NCI-H1417 treated with DMSO at 0.1 percent for 48 hours (cell line): ENCODE results near the gene ZNF334.

Source experiments
- DNase-seq: peaks from one replicate; lab custom pipeline; 2025; lab: John Stamatoyannopoulos, UW

The ZNF334 gene

DNA sequence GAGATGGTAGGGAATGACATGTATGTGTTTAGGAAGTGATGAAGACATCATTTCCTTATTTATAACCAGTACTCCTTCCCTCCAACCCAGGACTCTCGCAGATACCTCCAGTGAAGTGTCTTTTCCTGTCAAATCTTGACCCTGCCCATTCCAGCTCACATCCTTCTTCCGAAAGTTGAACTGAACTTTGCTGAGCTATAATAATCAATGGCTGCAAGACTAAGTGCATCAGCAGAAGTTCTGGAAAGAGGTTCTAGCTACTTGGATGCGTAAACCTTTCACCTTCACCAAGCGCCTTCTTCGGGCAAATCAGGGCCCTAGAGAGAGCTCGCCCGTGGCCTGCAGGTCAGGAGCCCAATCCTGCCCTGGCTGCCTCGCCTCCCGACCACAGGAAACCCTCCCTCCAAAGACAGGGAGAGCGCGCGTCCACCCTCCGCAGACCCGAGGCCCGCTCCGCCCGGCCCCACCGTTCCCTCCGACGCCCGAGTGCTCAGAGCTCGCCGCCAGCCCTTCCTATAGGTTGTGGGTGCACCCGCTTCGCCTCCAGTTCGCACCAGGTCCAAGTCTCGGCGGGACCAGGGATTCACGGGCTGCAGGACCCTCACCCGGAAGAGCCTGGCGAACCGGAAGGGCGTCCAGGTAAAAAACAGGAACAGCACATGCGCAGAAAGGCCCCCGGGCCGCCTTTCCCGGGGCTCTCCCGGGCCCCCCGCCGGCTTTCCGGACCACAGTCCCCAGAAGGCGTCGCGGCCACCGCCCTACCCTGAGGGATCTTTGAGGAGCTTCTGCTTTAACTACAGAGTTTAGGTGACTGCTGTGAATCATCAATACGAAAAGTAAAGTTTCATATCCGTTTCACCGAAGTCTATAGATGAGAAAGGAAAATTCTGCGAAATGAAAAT, at the start of gene ZNF334:
ZNF334 (minus strand) TSS at position 617 of the 902 bp plus-strand sequence. CDS start 1,457 bp downstream, outside the sequence.
- peak; percentile 35 for DNase-seq

DNA sequence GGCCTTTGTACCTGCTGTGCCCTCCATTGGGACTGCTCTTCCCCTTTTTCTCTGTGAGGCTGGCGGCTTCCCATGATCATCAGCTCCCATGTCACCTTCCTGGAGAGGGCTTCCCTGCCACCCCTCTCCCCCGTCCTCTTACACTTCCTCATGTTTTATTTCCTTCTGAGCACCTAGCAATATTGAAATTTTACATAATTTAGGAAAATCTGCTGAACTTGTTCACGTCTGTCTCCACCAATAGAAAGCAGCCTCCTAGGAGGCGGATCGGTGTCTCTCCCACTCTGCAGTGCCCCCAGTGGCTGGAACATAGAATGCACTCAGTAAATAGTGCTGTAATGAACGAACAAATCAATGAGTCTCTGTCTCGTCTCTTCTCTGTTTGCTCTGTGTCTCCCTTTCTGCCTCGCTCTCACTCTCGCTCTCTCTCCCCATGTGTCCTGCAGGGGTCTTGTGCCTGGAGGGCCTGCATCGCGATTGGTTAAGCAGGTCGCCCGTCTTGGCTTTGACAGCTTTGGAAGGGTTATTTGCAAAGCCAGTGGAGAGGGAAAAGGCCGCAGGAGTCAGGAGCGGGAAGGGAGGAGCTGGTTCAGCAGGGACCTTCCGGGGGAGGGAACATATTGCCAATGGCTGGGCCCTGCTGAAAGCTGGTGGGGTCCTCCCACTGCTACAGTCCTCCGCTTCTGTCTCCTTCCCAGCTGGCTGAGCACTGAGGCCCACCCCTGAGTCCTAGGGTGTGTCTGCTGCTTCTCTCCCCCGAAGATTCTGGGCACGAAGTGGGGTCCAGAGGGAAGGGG, 49.2 kb upstream of the ZNF334 start:
- DNase-seq = no peak

DNA sequence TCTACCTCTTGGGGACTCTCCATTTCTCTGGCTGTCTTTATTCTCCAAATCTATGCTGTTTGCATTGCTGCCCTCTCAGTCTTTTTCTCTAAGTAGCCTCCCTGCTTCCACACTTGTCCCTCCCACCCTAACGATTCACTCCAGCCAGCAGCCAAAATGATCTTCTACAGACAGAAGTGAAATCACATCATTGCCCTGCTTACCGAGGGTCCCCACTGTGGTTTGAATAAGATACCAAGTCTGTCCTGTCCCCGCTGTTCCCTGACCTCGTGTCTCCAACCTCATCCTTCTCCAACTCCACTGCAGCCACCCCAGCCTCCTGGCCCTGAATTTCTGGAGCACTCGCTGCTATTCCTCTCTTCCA, 48.6 kb upstream of the ZNF334 start:
- no peak for DNase-seq

DNA sequence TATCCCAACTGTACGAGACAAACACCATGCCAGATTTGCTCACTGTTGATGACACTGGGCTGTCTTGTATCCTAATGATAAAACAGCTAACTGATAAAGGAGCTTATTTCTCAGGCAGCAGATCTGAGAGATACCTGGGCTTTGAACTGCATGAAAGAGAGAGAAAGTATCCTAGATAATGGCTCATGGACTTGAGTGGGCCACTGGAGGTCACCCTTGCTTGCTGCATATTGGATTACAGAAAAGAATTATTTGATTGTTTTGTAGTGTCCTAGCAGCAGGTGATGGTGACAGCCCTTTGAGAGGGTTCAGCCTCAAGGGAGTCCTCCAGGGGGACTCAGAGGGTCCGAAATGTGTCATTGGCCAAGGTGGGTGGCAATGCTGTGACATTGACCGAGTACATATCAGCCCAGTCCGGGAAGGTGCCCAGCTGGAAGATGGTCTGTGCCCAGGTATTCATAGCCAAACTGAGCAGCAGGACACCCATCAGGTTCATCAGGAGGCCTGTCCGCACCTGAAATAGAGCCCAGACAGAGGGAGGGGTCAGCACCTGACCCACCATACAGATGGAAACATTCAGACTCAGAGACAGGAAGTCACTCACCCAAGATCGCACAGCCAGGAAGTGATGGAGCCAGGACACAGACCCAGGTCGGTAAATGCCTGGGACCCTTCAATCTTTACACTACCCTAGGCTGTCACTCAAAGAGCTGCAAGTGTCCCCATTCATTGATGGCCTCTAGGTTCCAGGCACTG, 46.5 kb upstream of the ZNF334 start:
- DNase-seq = no peak

DNA sequence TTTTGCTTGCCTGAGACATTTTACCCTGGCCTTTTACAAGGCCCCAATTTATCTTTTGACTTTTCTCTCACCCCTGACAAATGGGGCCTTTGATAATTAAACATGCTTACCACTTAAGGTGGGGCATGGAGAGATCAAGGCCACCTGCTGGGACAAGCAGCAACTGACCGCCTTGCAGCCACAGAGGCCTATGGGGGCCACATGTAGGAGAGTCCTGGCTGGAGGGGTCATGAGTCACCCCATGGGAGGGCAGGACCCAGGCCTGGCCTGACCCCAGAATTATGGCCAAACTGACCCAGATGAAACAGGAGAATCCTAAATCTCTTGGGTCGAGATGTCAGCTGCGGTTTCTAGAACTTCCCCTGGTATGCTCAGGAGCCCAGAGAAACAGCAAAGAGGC, 45.6 kb upstream of the ZNF334 start:
- no peak for DNase-seq

DNA sequence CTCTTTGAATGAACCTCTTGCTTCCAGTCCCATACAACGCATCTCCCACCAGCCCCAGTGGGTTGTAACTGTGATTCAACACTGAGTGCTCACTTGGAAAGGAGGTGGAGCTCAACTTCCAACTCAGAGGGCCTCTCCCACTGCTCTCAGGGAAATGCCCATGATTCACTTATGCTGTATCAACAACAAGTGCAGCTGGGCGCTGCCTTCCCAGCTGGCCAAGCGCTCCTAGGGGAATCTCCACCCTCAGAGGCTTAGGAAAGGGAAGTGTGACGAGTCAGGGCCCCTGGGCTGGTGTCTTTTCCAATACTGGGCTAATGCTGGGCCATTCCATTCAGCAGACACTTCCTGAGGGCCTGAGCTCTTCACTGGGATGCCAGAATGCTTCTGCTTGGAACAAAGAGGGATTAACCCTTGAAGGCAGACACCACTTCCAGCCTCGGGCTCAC, 45.2 kb upstream of the ZNF334 start:
- DNase-seq = no peak

DNA sequence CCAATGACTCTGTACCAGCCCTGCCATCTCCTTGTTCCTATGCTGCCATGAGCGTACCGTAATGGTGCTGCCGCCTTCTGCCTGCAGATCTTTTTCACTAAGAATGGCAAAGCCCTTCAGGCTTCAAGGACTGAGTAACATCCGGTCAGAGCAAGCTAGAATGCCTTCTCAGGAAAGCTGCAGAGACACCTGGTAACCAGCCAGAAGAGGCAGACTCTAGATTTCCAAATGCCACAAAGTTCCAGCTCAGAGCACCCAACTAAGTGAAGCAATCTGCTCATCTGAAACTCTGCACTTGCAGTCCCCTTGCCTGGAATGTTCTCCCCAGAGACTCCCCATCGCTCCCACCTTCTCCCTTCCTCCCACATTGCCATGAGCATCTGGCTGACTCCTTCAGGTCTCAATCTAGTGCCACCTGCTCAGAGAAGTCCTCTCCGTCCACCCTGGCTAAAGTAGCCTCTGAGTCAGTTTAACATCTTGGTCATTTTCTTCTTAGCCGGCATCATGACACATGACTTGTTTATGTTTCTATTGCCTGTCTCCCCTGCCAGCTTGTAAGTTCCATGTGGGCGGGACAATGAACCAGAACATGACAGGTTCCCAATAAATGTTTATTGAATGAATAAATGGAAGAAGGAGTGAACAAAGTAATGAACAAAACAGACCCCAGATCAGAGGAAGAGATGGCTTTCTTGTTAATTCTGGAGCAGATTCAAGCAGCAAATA, 44.0 kb upstream of the ZNF334 start:
- no peak for DNase-seq

DNA sequence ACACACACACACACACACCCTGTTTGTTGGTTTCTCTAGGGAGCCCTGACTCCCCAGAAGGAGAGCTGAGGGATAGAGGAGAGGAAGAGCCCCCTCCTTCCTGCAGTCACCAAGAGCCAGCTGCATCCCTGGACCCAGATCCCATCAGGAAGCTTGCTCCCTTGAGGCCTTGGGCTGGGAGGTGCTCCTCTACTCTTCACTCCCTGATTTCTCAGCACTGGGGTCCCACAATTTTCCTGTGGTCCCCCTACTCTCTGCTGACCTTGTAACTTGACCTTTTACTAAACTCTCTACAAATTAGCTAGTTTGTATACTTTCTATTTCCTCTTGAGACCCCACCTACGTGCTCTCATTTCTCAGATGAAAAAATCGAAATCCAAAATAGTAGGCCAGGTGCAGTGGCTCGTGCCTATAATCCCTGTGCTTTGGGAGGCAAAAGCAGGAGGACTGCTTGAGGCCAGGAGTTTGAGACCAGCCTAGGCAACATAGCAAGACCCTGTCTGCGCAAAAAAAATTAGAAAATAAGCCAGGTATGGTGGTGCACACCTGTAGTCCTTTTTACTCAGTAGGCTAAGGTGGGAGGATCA, 42.1 kb upstream of the ZNF334 start:
- no peak for DNase-seq

DNA sequence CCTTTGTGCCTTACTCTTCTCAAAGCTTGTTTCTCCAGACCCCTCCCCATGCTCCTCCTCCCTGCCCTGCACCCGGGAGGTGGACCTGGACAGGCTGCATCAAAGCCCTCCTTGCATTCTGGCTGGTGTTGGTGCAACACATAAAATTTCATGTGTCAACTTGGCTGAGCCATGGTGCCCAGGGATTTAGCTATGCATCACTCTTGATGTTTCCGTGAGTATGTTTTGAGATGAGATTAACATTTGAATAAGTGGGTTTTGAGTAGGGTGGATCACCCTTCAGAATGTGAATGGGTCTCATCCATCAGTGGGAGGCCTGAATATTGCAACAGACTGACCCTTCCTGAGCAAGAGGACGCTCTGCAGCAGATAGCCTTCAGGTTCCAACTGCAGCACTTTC, 41.5 kb upstream of the ZNF334 start:
- DNase-seq = no peak

DNA sequence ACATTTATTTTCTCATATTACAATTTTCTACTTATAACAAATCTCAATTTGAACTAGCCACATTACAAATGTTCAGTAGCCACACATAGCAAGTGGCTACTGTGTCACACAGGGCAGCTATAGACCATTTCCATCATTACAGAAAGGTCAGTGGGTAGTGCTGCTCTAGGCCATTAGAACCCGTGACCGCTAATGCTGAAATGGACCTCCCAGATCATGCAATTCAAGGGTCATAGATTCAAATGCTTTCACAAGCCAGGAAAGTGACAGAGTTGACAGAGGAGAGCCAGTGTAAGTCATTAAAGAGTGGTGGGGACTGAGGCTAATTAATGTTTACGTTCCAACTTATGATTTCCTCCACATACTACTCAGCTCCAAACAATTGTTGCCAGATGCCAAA, 40.6 kb upstream of the ZNF334 start:
- DNase-seq = no peak

DNA sequence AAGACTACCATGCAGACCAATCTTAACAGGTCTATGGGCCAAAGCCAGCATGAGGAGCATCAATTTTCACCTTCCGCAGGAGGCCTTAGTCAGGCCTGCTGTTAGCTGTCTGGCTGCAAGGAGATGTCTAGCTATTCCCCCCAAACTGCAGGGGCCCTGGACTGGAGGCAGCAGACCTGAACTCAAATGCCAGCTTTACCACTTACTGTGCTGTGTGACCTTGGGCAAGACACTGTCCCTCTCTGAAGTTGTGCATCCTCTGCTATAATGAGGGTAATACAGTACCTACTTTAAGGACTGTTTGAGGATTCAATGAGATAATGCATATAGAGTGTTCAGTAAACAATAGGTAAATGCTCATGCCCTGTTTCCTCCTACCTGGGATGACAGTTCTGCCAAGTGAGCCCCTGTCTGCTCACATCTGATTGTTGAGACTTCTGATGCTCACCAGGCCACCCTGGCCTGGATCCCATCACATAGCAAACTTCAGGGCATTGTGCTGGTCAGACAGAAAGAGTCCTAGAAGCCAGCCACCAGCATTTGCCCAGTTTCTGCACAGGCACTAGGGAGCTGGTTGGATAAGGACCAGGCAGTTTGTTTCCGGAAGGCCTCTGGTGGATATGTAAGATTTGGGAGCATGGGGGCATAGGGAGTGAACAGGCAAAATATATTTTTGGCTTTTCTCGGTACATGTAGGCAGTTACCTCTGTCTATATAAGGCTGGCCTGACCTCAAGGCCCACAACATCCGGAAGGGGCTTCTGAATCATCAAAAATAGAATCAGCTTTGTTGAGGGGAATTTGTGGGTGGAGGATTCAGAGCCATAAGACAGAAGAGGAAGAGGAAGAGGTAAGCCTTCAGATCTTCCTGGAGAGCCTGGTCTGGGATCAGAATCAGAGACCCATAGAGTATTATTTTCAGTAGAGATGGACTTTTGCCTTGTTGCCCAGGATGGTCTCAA, 39.4 kb upstream of the ZNF334 start:
- no peak for DNase-seq

DNA sequence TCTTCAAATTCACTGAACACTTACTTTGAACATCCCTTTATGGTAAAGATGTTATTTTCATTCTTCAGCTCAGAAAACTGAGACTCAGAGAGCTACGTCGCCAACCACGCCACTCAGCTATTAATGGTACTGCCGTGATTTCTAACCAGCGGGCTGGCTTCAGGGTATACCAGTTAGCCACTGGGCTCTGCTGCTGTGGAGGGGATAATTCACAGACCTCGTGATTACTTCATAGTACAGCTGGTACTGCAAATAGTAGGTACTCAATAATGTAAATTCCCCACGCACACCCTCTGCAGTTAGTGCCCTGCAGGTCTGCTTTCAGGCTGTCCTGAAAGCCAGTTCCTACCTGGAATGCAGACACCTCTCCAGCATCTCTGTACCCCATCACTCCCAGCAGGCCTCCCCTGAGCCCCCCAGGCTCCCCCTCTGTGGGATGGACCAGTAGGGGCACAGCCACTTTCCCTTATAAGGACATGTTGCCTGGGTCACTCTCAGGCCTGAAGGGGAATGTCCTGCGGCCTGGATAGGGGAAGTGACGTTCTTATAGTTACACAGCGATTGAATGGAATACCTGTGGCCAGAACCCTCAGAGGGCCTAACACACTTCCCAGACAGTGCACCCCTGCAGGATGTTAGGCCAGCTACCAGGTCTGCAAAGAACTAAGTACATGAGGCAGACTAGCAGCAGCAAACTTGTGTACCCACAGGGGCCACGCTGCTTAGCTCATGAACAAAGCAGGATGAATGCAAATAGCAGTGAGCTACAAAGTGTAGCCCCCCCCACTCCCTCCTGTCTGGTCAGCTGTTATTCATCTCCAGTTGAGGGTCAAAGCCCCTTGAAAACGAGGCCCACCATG, 38.4 kb upstream of the ZNF334 start:
- no peak for DNase-seq

DNA sequence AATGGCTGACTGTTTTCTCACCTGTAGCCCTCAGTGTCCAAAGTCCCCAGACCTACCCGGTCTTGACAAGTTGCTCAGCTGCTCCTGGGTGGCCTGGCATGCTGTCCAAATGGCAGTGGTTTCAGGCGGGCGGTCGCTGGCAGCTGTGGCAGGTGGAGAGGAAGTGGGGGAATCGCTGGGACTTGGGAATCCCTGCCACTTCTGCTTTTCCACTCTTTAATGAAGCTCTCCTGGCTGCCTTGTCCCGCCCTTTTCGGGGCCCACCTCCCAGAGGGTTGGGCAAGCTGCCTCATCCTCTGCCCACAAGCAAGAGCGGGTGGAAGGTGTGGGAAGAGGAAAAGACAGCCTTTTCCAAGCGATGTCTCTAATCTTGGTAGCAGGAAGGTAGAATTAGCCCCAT, 37.1 kb upstream of the ZNF334 start, which contains the start of gene OCSTAMP:
OCSTAMP (minus strand) TSS at position 194 of the 400 bp plus-strand sequence; CDS start at position 100, 94 bp downstream.
- DNase-seq = no peak

DNA sequence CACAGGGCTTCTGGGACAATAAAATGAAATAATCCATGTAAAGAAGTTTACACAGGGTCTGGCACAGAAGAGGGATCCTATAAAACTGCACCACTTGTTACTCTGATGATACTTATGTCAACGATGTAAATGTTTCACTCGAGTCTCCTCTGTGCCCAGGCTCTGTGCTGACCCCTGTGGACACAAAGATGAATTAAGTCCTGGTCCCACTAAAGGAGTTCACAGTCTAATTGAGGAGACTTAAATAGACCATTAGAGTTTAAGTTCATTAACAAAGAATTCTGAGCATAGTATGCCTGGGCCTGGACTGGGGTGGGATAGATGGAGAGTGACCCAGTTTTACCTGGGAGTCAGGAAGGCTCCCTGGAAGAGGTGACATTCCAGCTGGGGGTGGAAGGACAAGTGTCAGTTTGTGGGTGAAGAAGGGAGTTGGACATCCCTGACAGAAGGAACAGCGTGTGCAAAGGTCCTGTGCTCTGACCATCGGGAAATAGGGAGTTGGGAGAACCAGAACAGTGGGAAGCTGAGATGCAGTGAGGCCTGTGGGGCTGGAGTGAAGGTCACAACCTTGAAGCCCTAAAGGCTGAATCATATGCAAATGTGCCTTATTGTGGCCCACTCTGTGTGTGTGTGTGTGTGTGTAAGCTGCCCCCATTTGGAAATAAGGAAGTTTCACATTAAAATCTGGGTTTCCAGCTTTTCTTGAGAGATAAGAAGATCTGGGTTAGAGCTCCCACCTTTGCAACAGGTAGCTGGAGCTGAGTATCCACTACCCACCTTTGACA, 36.0 kb upstream of the ZNF334 start:
- DNase-seq = no peak

DNA sequence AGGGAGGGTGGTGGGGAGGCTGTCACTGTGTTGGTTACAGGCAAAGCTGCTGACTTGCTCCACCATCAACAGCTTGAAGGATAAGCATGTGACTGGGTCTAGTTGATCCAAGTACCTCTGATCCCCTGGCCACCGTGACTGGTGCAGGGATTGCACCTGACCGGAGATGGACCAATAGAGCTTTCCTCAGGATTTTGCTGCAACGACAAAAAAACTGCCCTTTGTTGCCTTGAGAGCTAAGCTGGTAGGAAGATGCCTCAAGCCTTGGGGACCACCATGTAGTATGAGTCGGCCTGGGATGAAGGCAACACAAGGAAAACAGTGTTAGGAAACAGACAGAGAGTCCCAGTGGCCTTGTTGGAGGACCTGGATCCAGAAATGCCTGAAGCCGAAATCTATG, 35.3 kb upstream of the ZNF334 start:
- DNase-seq = no peak

DNA sequence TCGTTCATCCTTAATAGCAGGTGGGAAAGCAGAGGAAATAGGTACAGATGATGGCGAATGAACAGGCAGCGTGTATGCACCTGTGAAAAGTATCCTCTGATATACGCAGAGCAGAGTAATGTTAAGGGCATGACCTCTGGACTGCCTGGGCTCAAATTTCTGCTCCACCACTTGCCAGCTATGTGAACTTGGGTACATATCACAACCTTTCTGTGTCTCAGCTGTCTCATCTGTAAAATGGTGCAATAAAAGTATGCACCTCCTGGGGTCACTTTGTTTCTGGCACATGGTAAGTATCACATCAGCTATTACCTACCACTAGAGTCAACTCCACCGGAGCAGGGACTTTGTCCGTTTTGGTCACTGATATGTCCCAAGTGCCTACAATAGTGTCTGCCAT, 34.6 kb upstream of the ZNF334 start:
- no peak for DNase-seq

DNA sequence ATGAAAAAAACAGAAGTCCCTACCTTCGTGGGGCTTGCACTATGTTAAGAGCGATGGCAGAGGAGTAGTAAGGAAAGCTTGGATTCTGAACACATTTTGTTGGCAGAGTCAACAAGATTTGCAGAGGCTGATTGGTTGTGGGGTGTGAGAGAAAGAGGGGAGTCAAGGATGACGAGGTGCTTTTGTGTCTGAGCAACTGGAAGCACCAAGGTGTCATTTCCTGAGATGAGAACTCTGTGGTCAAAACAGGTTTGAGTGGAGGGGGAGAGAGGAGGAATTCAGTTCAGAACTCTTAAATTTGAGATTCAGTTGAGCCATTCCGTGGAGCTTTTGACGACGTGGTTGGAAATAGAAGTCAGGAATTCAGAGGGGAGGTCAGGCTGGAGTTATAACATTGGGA, 33.6 kb upstream of the ZNF334 start:
- no peak for DNase-seq

DNA sequence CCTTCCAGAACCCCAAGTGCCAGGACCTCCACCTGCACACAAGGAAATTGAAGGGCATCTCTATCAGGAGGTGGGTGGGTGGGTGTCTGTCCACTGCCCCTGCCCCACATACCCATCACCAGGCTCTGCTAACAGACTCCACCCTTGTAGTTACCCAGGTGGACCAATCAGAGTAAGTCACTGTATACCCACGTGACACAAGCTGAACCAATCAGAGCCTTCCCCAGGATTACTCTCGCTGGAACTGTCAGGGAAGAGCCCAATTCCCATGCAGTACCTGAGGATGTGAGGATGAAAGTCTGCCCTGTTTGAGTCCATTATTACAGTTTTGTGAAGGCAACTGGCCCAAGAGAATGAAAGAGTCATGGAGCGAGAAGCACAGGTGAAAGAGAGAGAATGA, 32.9 kb upstream of the ZNF334 start:
- no peak for DNase-seq
